K562 (cell line): ENCODE data around the gene AFDN. TPM values are rescaled to one million over a fixed set of nuclear protein-coding genes. Genes with fewer than 3 reads are reported as not detected.

Experiments used
- ATAC-seq: fragments of 200-7000 bp; cut with Tn5 transposase; 3 replicates; pipeline ENCODE4 v1.9.1; 2020; ENCODE audit warnings: moderate library complexity
- BruUV-seq: library from RNA; stranded (reverse); fragments of 400-500 nt; replicated peaks from 2 replicates; lab custom pipeline; 2021; lab: Mats Ljungman, UMichigan
- CTCF ChIA-PET: fragments of 300-600 bp; formaldehyde crosslinking; extraction: SDS; loops from one replicate; lab custom pipeline; 2021; ENCODE audit warnings: low intra/inter-chr PET ratio; lab: Yijun Ruan, JAX
- POLR2A ChIA-PET: fragments of 300-600, 350-650 bp; sonication (Branson Sonifier 250); formaldehyde crosslinking; extraction: SDS; loops from one replicate; lab custom pipeline; 2021; ENCODE audit warnings: antibody characterized with exemption, inconsistent platforms; lab: Yijun Ruan, JAX
- DNase-seq, 4 experiments: peaks; one replicate each; pipeline versions ENCODE4 v3.0.0 to v3.0.0-alpha.2; 2011 to 2018; ENCODE audit warnings: low spot score in 3 of 4, mixed read lengths in 3 of 4; ENCODE audit errors: extremely low read depth in 1 of 4
- FAIRE-seq: peaks from 2 replicates; lab custom pipeline; 2011; peaks lifted over from hg19 to GRCh38; lab: Jason Lieb, UNC
- H2AFZ ChIP-seq: 2 replicates; pipeline ENCODE4 v1.6.0; 2011; ENCODE audit warnings: low read depth, low read length, control low read depth, inconsistent platforms
- H3K27ac ChIP-seq: fragments of 200-600 bp; 3 replicates; pipeline ENCODE4 v1.8.0; 2011; ENCODE audit warnings: low read depth, mild to moderate bottlenecking, control low read depth, inconsistent platforms, low read length, moderate library complexity, mixed read lengths; ENCODE audit errors: extremely low read depth
- H3K27me3 ChIP-seq, 2 experiments: fragments of 300-600 bp in 1 of 2; 2 replicates in 1 of 2; 3 replicates in 1 of 2; pipeline versions ENCODE4 v1.6.0 to v1.8.0; 2011; ENCODE audit warnings: inconsistent platforms in 2 of 2, low read length in 2 of 2, mild to moderate bottlenecking in 1 of 2, mixed read lengths in 1 of 2, moderate library complexity in 1 of 2; ENCODE audit not compliant: control insufficient read depth in 2 of 2, insufficient read depth in 2 of 2
- H3K36me3 ChIP-seq: fragments of 300-600 bp; 3 replicates; pipeline ENCODE4 v1.8.0; 2011; ENCODE audit warnings: mild to moderate bottlenecking, low read length, inconsistent platforms; ENCODE audit not compliant: control insufficient read depth, insufficient read depth
- H3K4me1 ChIP-seq, 2 experiments: fragments of 200-600 bp in 1 of 2; replicated peaks in 1 of 2; 2 replicates in 1 of 2; 3 replicates in 1 of 2; pipeline versions ENCODE4 v1.5.1 to v1.8.0; 2011; ENCODE audit warnings: inconsistent platforms in 2 of 2, low read length in 2 of 2, mild to moderate bottlenecking in 1 of 2, mixed read lengths in 1 of 2, moderate library complexity in 1 of 2; ENCODE audit not compliant: control insufficient read depth in 2 of 2, insufficient read depth in 2 of 2
- H3K4me2 ChIP-seq: 2 replicates; pipeline ENCODE4 v1.6.1; 2011; ENCODE audit warnings: low read length, control low read depth, inconsistent platforms, mixed read lengths; ENCODE audit not compliant: insufficient read depth
- H3K4me3 ChIP-seq: fragments of 200-600 bp; sonication (generic), shearing (Covaris generic); 2 replicates; pipeline ENCODE4 v1.5.1; 2016; ENCODE audit warnings: control low read depth, inconsistent platforms
- H3K79me2 ChIP-seq: fragments of 200-600 bp; 3 replicates; pipeline ENCODE4 v1.8.0; 2011; ENCODE audit warnings: low read length, inconsistent platforms; ENCODE audit not compliant: control insufficient read depth, insufficient read depth
- H3K9ac ChIP-seq, 2 experiments: 2 replicates each; pipeline versions ENCODE4 v1.6.0 to v1.6.1; 2011; ENCODE audit warnings: low read depth in 2 of 2, low read length in 2 of 2, control low read depth in 1 of 2, inconsistent platforms in 1 of 2, mild to moderate bottlenecking in 1 of 2, mixed read lengths in 1 of 2; ENCODE audit not compliant: insufficient read depth in 1 of 2
- H3K9me1 ChIP-seq: one replicate; pipeline ENCODE4 v1.6.0; 2011; ENCODE audit warnings: inconsistent platforms, mild to moderate bottlenecking, low read length, moderate library complexity; ENCODE audit not compliant: control insufficient read depth, insufficient read depth
- H3K9me3 ChIP-seq: replicated peaks from 2 replicates; pipeline ENCODE4 v1.5.1; 2011; ENCODE audit warnings: low read depth, low read length, inconsistent platforms; ENCODE audit not compliant: control insufficient read depth, insufficient read depth
- H4K20me1 ChIP-seq: replicated peaks from 2 replicates; pipeline ENCODE4 v1.6.1; 2011; ENCODE audit warnings: low read length, inconsistent platforms, mixed read lengths; ENCODE audit not compliant: control insufficient read depth, insufficient read depth
- CBX5 ChIP-seq: IDR thresholded peaks from 2 replicates; pipeline ENCODE4 v1.6.1; 2014; ENCODE audit warnings: low read depth, borderline replicate concordance
- EP400 ChIP-seq: fragments of 450-650 bp; IDR thresholded peaks from 2 replicates; pipeline ENCODE4 v1.6.1; 2017; ENCODE audit warnings: antibody characterized with exemption, mild to moderate bottlenecking, moderate library complexity
- FOXJ2 ChIP-seq: fragments of 200-800 bp; sonication (Bioruptor generic); IDR thresholded peaks from 2 replicates; pipeline ENCODE4 v1.6.1; 2016; ENCODE audit warnings: missing genetic modification characterization, missing compliant biosample characterization
- HNRNPL ChIP-seq: fragments of 200-400 bp; formaldehyde crosslinking; IDR thresholded peaks from 2 replicates; pipeline ENCODE4 v1.6.1; 2017; ENCODE audit warnings: low read depth, mild to moderate bottlenecking, low read length
- JUN ChIP-seq, 2 experiments: sonication (generic) in 1 of 2; formaldehyde crosslinking in 1 of 2; IDR thresholded peaks; 2 replicates each; pipeline versions ENCODE4 v1.6.1 to v1.8.0; 2012 to 2022; ENCODE audit warnings: borderline replicate concordance in 2 of 2, mild to moderate bottlenecking in 2 of 2, improper control_type of control experiment in 1 of 2, low read depth in 1 of 2, low read length in 1 of 2, missing genetic modification reagents in 1 of 2
- PBX2 ChIP-seq, 2 experiments: IDR thresholded peaks in 1 of 2; conservative IDR thresholded peaks in 1 of 2; 2 replicates each; pipeline ENCODE4 v1.6.1; 2016; ENCODE audit warnings: low read depth in 2 of 2, mild to moderate bottlenecking in 1 of 2, missing compliant biosample characterization in 1 of 2, missing genetic modification characterization in 1 of 2, moderate library complexity in 1 of 2
- PRMT5 ChIP-seq: sonication (generic); formaldehyde crosslinking; IDR thresholded peaks from 2 replicates; pipeline ENCODE4 v1.5.0; 2020; ENCODE audit warnings: missing genetic modification reagents
- PTRF ChIP-seq: fragments of 450-650 bp; IDR thresholded peaks from 2 replicates; pipeline ENCODE4 v1.6.1; 2016; ENCODE audit warnings: mild to moderate bottlenecking, missing genetic modification characterization, missing compliant biosample characterization
- SMAD4 ChIP-seq: fragments of 250-450 bp; sonication (Bioruptor Pico); conservative IDR thresholded peaks from 2 replicates; pipeline ENCODE4 v1.8.0; 2021; ENCODE audit warnings: inconsistent platforms, mild to moderate bottlenecking, moderate library complexity
- SMARCA4 ChIP-seq: fragments of 450-650 bp; IDR thresholded peaks from 2 replicates; pipeline ENCODE4 v1.6.1; 2016
- SNAPC5 ChIP-seq: fragments of 250-450 bp; sonication (Bioruptor Pico); IDR thresholded peaks from 2 replicates; pipeline ENCODE4 v1.8.0; 2021; ENCODE audit warnings: moderate library complexity, mild to moderate bottlenecking, inconsistent platforms
- TAL1 ChIP-seq: fragments of 450-650 bp; IDR thresholded peaks from 2 replicates; pipeline ENCODE4 v1.6.1; 2016; ENCODE audit warnings: mild to moderate bottlenecking
- TCFL5 ChIP-seq: fragments of 250-450 bp; sonication (Bioruptor Pico); conservative IDR thresholded peaks from 2 replicates; pipeline ENCODE4 v1.6.1; 2021; ENCODE audit warnings: mild to moderate bottlenecking, moderate library complexity, matching md5 sums
- TEAD1 ChIP-seq, 2 experiments: fragments of 450-650 bp in 1 of 2; sonication (generic) in 1 of 2; formaldehyde crosslinking; IDR thresholded peaks; 2 replicates each; pipeline versions ENCODE4 v1.4.0 to v1.8.0; 2020 to 2022; ENCODE audit warnings: mild to moderate bottlenecking in 2 of 2, missing genetic modification reagents in 1 of 2
- ZNF41 ChIP-seq: fragments of 250-450 bp; sonication (Bioruptor Pico); conservative IDR thresholded peaks from 2 replicates; pipeline ENCODE4 v1.4.0; 2020; ENCODE audit warnings: mild to moderate bottlenecking
- WGBS: fragments of 100-300 bp; shearing (Covaris generic); methylation state at CpG from one replicate; pipeline ENCODE4 v1.1.6; 2016; ENCODE audit warnings: low coverage, mixed read lengths; ENCODE audit not compliant: insufficient coverage; ENCODE audit errors: missing lambda C conversion rate; 5-methylcytosine and 5-hydroxymethylcytosine counted together
- in situ Hi-C: fragments of 300-500 bp; cut with MboI; formaldehyde crosslinking; loops from 4 replicates; pipeline ENCODE4 v1.15.0; 2018; ENCODE audit warnings: inconsistent platforms, mixed read lengths
- intact Hi-C: fragments of 100-400 bp; cut with micrococcal nuclease; formaldehyde crosslinking; loops from 2 replicates; pipeline ENCODE4 v1.14.2; 2022
- polyA plus RNA-seq, 8 experiments: library from polyadenylated mRNA; depleted of rRNA in 4 of 8; stranded (reverse) in 5 of 8; unstranded in 3 of 8; fragments of >200 nt; fragmentation: Nextera tagmentation in 2 of 8; fragmentation: Illumina TruSeq in 1 of 8; extraction: Ambion mirVana in 2 of 8; extraction: Trizol in 1 of 8; gene quantifications; 2 replicates each; pipeline versions ENCODE4 v1.2.1 to v1.2.3, GENCODE V29; 2011 to 2014; ENCODE audit warnings: inconsistent platforms in 1 of 8, missing spikeins in 1 of 8
- total RNA-seq, 7 experiments: library from RNA; depleted of rRNA in 6 of 7; stranded (reverse); fragments of >200 nt in 6 of 7; fragmentation: Illumina TruSeq in 2 of 7; extraction: Trizol in 2 of 7; gene quantifications; 2 replicates each; pipeline versions ENCODE4 v1.2.1 to v1.2.3, GENCODE V29; 2011 to 2021; ENCODE audit warnings: low replicate concordance in 1 of 7
- TF ChIP-seq, protein P1 (sequence below): fragments of 200-800 bp; sonication (Bioruptor generic); IDR thresholded peaks from 2 replicates; pipeline ENCODE4 v1.6.1; 2017; ENCODE audit warnings: missing genetic modification characterization, missing compliant biosample characterization
- TF ChIP-seq, protein P2 (sequence below): sonication (generic); IDR thresholded peaks from 2 replicates; pipeline ENCODE4 v1.6.1; 2016

Gene AFDN
- total and polyA plus RNA-seq, 9 of the 15 experiments (the other 6 are each of a cell fraction or from before 2014, with no cell fraction given): 7.2 to 129 (median 105) TPM

DNA sequence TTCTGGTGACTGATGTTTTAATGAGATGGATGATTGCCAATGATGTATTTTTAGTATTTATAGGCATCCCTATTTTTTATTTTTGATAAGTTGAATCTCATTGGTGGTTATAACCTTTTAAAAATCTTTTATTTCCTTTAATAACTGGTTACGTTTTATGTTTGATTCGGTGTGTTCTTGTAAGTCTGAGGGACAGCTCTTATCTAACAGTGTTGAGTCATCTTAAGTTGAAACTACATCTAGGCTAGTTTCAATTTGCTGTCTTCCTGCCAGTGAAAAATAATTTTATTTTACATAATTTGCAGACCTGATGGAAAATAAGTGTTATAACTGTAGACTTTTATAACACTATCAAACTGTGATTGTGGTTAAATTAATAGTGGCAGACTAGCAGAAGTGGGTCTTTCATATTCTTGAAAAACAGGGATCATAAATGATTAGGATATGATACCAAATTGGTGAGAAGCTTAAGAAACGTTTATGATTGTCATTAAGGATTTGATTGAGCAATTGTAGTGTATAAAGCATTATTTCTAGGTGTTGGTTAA is 4.6 kb downstream of the AFDN start:
- peak overlapping the region; percentile 68 for H3K27ac ChIP-seq
- FAIRE-seq (peak; percentile 59), ATAC-seq (peak; percentile 31), DNase-seq (peak in 1 of 4 experiments; percentile 40)
- peak overlapping the region in 1 of 2 experiments; percentile 50; a peak in 2 of 4 replicates for H3K9ac ChIP-seq
- no peaks in the 10 kb centered on the region for H3K9me1 ChIP-seq
- BruUV-seq: no TSS peak
- WGBS: 0% methylated on average over 3 of the region's 3 CpGs
- H3K27me3 ChIP-seq: no peaks in the 10 kb centered on the region
- H2AFZ ChIP-seq: no peak overlapping the region
- H3K4me2 ChIP-seq: peak overlapping the region; percentile 72
- ChIA-PET POLR2A (interaction anchor here (1.4 to 5.8 kb wide), 6 partner anchors 8 to 65 kb away, joined by 4 to 45 read pairs (median 10); no protein-coding TSS in a partner anchor), CTCF (no interaction called here)
- intact Hi-C loops: no loop called here
- H3K4me1 ChIP-seq: peaks cover 11 to 54% of the 10 kb centered on the region in 2 experiments
- H3K36me3 ChIP-seq: no peaks in the 10 kb centered on the region; the same call in 2 of the 3 replicates
- no peak overlapping the region for H3K4me3 ChIP-seq
- in situ Hi-C loops: no loop called here
- H3K79me2 ChIP-seq: peaks cover 90% of the 10 kb centered on the region
- H3K9me3 ChIP-seq: no peaks in the 10 kb centered on the region
- peaks cover 18% of the 10 kb centered on the region for H4K20me1 ChIP-seq
- no peak for TF ChIP-seq PTRF
- TF ChIP-seq ZNF41 (CRISPR knock-in tag): no peak
- TF ChIP-seq CBX5: no peak
- TF ChIP-seq SMAD4 (CRISPR knock-in tag): no peak
- no peak for TF ChIP-seq TAL1
- no peak for TF ChIP-seq PBX2 (CRISPR knock-in tag; IDR thresholded peaks at IDR 0.05; ENCODE audit: low read depth)
- peak; percentile 79 for TF ChIP-seq PBX2 (tag; conservative IDR thresholded peaks at IDR 0.05; ENCODE audit: low read depth)
- TF ChIP-seq FOXJ2: no peak
- peak; percentile 23; the same call in 1 of the 2 replicates for TF ChIP-seq JUN (IDR thresholded peaks at IDR 0.05; ENCODE audit: borderline replicate concordance, low read depth, low read length)
- no peak for TF ChIP-seq JUN (CRISPR knock-in tag; IDR thresholded peaks at IDR 0.05; ENCODE audit: borderline replicate concordance)
- no peak for TF ChIP-seq HNRNPL
- TF ChIP-seq SMARCA4: peak; percentile 85
- TF ChIP-seq, protein P1, sequence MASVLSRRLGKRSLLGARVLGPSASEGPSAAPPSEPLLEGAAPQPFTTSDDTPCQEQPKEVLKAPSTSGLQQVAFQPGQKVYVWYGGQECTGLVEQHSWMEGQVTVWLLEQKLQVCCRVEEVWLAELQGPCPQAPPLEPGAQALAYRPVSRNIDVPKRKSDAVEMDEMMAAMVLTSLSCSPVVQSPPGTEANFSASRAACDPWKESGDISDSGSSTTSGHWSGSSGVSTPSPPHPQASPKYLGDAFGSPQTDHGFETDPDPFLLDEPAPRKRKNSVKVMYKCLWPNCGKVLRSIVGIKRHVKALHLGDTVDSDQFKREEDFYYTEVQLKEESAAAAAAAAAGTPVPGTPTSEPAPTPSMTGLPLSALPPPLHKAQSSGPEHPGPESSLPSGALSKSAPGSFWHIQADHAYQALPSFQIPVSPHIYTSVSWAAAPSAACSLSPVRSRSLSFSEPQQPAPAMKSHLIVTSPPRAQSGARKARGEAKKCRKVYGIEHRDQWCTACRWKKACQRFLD (CRISPR knock-in tag): no peak
- TF ChIP-seq PRMT5 (CRISPR knock-in tag): no peak
- TF ChIP-seq SNAPC5 (CRISPR knock-in tag): no peak
- TF ChIP-seq, protein P2, sequence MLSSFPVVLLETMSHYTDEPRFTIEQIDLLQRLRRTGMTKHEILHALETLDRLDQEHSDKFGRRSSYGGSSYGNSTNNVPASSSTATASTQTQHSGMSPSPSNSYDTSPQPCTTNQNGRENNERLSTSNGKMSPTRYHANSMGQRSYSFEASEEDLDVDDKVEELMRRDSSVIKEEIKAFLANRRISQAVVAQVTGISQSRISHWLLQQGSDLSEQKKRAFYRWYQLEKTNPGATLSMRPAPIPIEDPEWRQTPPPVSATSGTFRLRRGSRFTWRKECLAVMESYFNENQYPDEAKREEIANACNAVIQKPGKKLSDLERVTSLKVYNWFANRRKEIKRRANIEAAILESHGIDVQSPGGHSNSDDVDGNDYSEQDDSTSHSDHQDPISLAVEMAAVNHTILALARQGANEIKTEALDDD: peak; percentile 56; the same call in 1 of the 2 replicates
- TF ChIP-seq EP400: no peak
- no peak for TF ChIP-seq TCFL5 (CRISPR knock-in tag)
- TF ChIP-seq TEAD1 (CRISPR knock-in tag; IDR thresholded peaks at IDR 0.05): no peak
